Loucy (cell line): ENCODE results near the gene EIF1.

ENCODE experiments used
- H2AFZ ChIP-seq: fragments of 200-600 bp; sonication (generic); 2 replicates; pipeline ENCODE4 v1.6.0; 2016; ENCODE audit warnings: antibody characterized with exemption, mild to moderate bottlenecking, low read length, moderate library complexity
- H3F3A ChIP-seq: fragments of 200-600 bp; 2 replicates; pipeline ENCODE4 v1.6.0; 2016; ENCODE audit warnings: antibody characterized with exemption, low read depth, mild to moderate bottlenecking
- H3K27me3 ChIP-seq: fragments of 200-600 bp; sonication (generic); 2 replicates; pipeline ENCODE4 v1.6.1; 2014; ENCODE audit warnings: low read length, mild to moderate bottlenecking; ENCODE audit not compliant: insufficient read depth, poor library complexity, severe bottlenecking
- H3K36me3 ChIP-seq: fragments of 200-600 bp; sonication (generic); 2 replicates; pipeline ENCODE4 v1.6.1; 2016; ENCODE audit warnings: low read length; ENCODE audit not compliant: insufficient read depth
- H3K4me1 ChIP-seq: fragments of 200-600 bp; sonication (generic); 2 replicates; pipeline ENCODE4 v1.5.1; 2014; ENCODE audit warnings: low read length, mild to moderate bottlenecking; ENCODE audit not compliant: insufficient read depth, poor library complexity, severe bottlenecking
- H3K4me2 ChIP-seq: fragments of 200-600 bp; sonication (generic); 2 replicates; pipeline ENCODE4 v1.6.0; 2014; ENCODE audit warnings: antibody characterized with exemption, low read length, low read depth, mild to moderate bottlenecking; ENCODE audit not compliant: poor library complexity, severe bottlenecking
- H3K4me3 ChIP-seq: fragments of 200-600 bp; sonication (generic); 2 replicates; pipeline ENCODE4 v1.5.1; 2014; ENCODE audit warnings: low read length, mild to moderate bottlenecking, mixed read lengths; ENCODE audit not compliant: poor library complexity, severe bottlenecking
- H3K79me2 ChIP-seq: fragments of 200-600 bp; sonication (generic); 2 replicates; pipeline ENCODE4 v1.6.1; 2014; ENCODE audit warnings: low read length; ENCODE audit not compliant: insufficient read depth
- H3K9ac ChIP-seq: fragments of 200-600 bp; sonication (generic); 2 replicates; pipeline ENCODE4 v1.6.0; 2014; ENCODE audit warnings: mild to moderate bottlenecking, low read depth, low read length, moderate library complexity; ENCODE audit not compliant: poor library complexity, severe bottlenecking
- H3K9me2 ChIP-seq: fragments of 200-600 bp; sonication (generic); replicated peaks from 2 replicates; pipeline ENCODE4 v1.6.1; 2016; ENCODE audit warnings: low read depth, low read length, mixed read lengths
- H3K9me3 ChIP-seq: fragments of 200-600 bp; sonication (generic); 2 replicates; pipeline ENCODE4 v1.6.1; 2014; ENCODE audit warnings: mild to moderate bottlenecking, antibody characterized with exemption, low read length, low read depth; ENCODE audit not compliant: insufficient read depth
- H4K20me1 ChIP-seq: fragments of 200-600 bp; sonication (generic); 2 replicates; pipeline ENCODE4 v1.6.0; 2014; ENCODE audit warnings: antibody characterized with exemption, low read length, mild to moderate bottlenecking; ENCODE audit not compliant: insufficient read depth, poor library complexity, severe bottlenecking
- CTCF ChIP-seq: fragments of 200-600 bp; sonication (generic); conservative IDR thresholded peaks from 2 replicates; pipeline ENCODE4 v1.5.1; 2014; ENCODE audit warnings: mild to moderate bottlenecking, antibody characterized with exemption, low read length
- EZH2phosphoT487 ChIP-seq: fragments of 200-600 bp; IDR thresholded peaks from 2 replicates; pipeline ENCODE4 v1.6.1; 2018; ENCODE audit warnings: antibody characterized with exemption, mild to moderate bottlenecking, moderate library complexity, borderline replicate concordance

Gene EIF1

GRCh38 chr17:41702712-41703111, 14.0 kb downstream of the EIF1 start:
- Histone ChIP-seq H3F3A (no peaks in the 10 kb centered on the region), H3K9me2 (no peaks in the 10 kb centered on the region), H3K79me2 (no peaks in the 10 kb centered on the region), H3K27me3 (no peaks in the 10 kb centered on the region), H3K36me3 (no peaks in the 10 kb centered on the region), H3K4me3 (no peak overlapping the region), H3K4me1 (peaks cover 4% of the 10 kb centered on the region), H4K20me1 (no peaks in the 10 kb centered on the region), H3K9me3 (no peaks in the 10 kb centered on the region), H2AFZ (no peak overlapping the region), H3K4me2 (no peak overlapping the region), H3K9ac (no peak overlapping the region)
- TF ChIP-seq CTCF (no peak), EZH2phosphoT487 (no peak)

GRCh38 chr17:41705271-41705991, 16.7 kb downstream of the EIF1 start:
- peaks cover 7% of the 10 kb centered on the region for H3K4me1 ChIP-seq
- no peak overlapping the region for H3K9ac ChIP-seq
- H3K4me2 ChIP-seq: no peak overlapping the region
- no peak overlapping the region for H2AFZ ChIP-seq
- H4K20me1 ChIP-seq: no peaks in the 10 kb centered on the region
- H3K36me3 ChIP-seq: no peaks in the 10 kb centered on the region
- no peaks in the 10 kb centered on the region for H3K27me3 ChIP-seq
- H3K4me3 ChIP-seq: no peak overlapping the region
- no peaks in the 10 kb centered on the region for H3K9me3 ChIP-seq
- TF ChIP-seq EZH2phosphoT487: no peak
- no peak for TF ChIP-seq CTCF
- no peaks in the 10 kb centered on the region for H3K9me2 ChIP-seq
- H3F3A ChIP-seq: no peaks in the 10 kb centered on the region
- no peaks in the 10 kb centered on the region for H3K79me2 ChIP-seq

- TF ChIP-seq CTCF (no peak), EZH2phosphoT487 (no peak)
- H3F3A ChIP-seq: no peaks in the 10 kb centered on the region
- H3K4me2 ChIP-seq: no peak overlapping the region
- no peak overlapping the region for H2AFZ ChIP-seq
- H3K27me3 ChIP-seq: no peaks in the 10 kb centered on the region
- no peaks in the 10 kb centered on the region for H3K9me2 ChIP-seq
- H3K79me2 ChIP-seq: no peaks in the 10 kb centered on the region
- H3K4me3 ChIP-seq: no peak overlapping the region
- H3K9me3 ChIP-seq: no peaks in the 10 kb centered on the region
- H3K9ac ChIP-seq: no peak overlapping the region
- H3K36me3 ChIP-seq: no peaks in the 10 kb centered on the region
- no peaks in the 10 kb centered on the region for H4K20me1 ChIP-seq
- H3K4me1 ChIP-seq: peaks cover 15% of the 10 kb centered on the region
These were observed 19.4 kb downstream of the EIF1 start for GRCh38 chr17:41707803-41708669.
